ENCODE results near the gene GPM6B.
A peak's percentile ranks its signal among the peaks of the same experiment; 100 is the strongest.
"Not testable (repeated sequence)": the region's sequence is repeated elsewhere in the genome, so short reads cannot be mapped to it uniquely, and the experiment has no call there.

GPM6B gene

DNA sequence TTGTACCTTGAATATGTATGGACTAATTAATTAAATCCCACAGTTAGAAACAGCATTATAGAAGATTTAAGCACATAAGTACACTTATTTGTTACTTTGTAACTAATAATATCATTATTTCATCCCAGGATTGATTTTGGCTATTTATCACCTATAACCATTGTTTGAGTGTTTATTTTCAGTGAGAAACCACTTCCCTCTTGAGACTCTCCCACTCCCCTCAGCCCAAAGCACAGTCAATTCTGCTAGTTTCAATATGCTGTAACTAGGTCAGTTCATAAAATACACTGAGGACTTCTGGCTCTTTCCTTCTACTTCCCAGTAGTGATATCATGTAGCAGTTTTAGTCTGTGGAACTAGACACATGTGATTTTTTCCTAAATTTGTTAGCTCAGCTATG, 66.1 kb downstream of the GPM6B start:
- peaks cover 8% of the 10 kb centered on the region for H3K4me1 ChIP-seq
- in situ Hi-C loops (cut with MboI; ENCODE audit: low sequenced_read_pairs) = no loop called here
- peaks cover 46% of the 10 kb centered on the region for H3K36me3 ChIP-seq (replicated peaks)
- DNase-seq (ENCODE audit: low spot score in 2 of 2) = no peak
- no peak overlapping the region for H3K4me3 ChIP-seq
- no peaks in the 10 kb centered on the region for H3K9me3 ChIP-seq
- no peaks in the 10 kb centered on the region for H3K27me3 ChIP-seq (ENCODE audit: low read depth)

DNA sequence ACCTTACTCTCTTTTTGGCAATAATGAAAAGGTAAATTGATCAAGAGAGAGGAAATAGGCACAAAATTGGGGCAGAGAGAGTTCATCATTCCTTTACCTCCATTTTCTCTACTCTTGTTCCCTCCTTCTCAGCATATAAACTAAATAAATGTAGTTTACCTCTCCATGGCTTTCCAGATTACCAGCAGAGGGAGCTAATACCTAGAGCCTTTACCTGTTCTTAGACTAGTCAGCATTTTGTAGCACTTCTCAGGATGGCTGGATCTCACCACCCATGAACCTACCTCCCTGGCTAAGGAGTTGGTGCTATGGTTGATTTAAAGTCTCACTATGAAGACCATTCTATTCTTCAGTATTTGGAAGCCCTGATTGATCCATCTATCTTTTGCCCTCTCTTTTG, 66.7 kb downstream of the GPM6B start:
- peak; percentile 36 to 51 for DNase-seq (ENCODE audit: low spot score in 2 of 2)
- Histone ChIP-seq H3K4me3 (no peak overlapping the region), H3K9me3 (no peaks in the 10 kb centered on the region), H3K36me3 (replicated peaks) (peaks cover 51% of the 10 kb centered on the region), H3K4me1 (peaks cover 3% of the 10 kb centered on the region; the same call in 1 of the 2 replicates), H3K27me3 (ENCODE audit: low read depth) (no peaks in the 10 kb centered on the region)
- in situ Hi-C loops (cut with MboI; ENCODE audit: low sequenced_read_pairs) = no loop called here

DNA sequence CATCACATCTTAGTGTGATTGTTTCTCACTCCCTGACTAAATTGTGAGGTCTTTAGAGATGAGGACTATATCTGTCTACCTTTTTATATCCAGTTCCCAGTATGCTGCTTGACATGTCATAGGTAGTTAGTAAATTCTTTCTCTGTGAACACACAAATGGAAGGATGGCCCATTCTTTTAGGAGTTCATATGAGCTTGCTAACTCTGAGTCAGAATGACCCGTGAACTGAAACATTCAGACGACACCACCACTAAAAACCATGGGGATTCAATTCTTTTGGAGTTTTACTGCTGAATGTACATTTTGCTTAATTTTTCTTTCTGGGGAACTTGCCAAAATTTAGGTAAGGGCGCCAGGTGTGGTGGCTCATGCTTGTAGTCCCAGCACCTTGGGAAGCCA, 68.4 kb downstream of the GPM6B start:
- Histone ChIP-seq H3K4me1 (no peaks in the 10 kb centered on the region), H3K9me3 (no peaks in the 10 kb centered on the region), H3K4me3 (no peak overlapping the region), H3K27me3 (ENCODE audit: low read depth) (no peaks in the 10 kb centered on the region), H3K36me3 (replicated peaks) (peaks cover 49% of the 10 kb centered on the region)
- in situ Hi-C loops (cut with MboI; ENCODE audit: low sequenced_read_pairs) = loop anchor here (10.0 kb wide), 3 partner anchors 94 to 286 kb away; partner anchors contain the start of gene TCEANC
- DNase-seq (ENCODE audit: low spot score in 2 of 2) = no peak

DNA sequence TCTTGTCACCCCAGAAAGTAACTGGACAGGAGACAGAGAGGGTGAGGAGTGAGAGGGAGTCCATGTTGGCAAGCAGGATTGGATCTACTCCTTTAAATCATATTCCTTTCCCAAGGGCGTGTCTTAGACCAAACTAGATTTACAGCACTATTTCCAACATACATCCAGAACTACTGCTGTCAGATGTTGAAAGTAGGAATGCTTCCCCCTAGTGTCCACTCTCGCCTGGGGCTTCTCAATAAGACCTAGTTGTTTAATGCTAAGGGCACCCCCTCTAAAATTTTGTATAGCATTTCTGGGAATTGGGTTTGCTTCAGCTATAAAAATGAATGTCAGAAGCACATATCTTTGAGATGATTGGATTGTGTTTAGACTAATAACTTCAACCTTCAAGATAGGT, 69.1 kb downstream of the GPM6B start:
- Histone ChIP-seq H3K9me3 (no peaks in the 10 kb centered on the region), H3K4me1 (peaks cover 2% of the 10 kb centered on the region; the same call in 1 of the 2 replicates), H3K4me3 (no peak overlapping the region), H3K27me3 (ENCODE audit: low read depth) (no peaks in the 10 kb centered on the region), H3K36me3 (replicated peaks) (peaks cover 44% of the 10 kb centered on the region)
- DNase-seq (ENCODE audit: low spot score in 2 of 2) = peak; percentile 29 to 55
- in situ Hi-C loops (cut with MboI; ENCODE audit: low sequenced_read_pairs) = loop anchor here (10.0 kb wide), 3 partner anchors 93 to 287 kb away; partner anchors contain the start of gene TCEANC

DNA sequence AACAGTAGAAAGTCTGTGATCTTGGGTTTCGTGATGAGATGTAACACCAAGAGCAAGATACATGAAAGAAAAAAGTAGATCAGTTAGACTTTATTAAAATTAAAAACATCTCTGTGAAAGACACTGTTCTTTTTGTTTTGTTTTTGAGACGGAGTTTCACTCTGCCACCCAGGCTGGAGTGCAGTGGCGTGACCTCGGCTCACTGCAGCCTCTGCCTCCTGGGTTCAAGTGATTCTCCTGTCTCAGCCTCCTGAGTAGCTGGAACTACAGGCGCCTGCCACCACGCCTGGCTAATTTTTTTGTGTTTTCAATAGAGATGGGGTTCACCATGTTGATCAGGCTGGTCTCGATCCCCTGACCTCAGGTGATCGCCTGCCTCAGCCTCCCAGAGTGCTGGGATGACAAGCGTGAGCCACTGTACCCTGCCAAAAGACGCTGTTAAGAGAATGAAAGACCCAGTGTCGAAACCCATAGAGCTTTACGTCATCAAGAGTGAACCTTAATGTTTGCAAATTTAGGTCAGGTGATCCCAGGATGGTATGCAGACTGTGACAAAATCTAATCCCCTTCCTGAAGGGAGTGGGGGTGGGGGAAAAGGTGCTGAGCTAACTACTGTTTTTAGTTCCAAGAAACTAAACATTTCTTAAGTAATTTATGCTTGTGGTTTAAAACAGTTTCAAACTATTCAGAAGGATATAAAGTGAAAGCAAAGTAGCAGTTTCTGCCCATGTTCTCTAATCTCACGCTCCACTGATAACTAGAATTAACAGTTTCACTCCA, 74.3 kb downstream of the GPM6B start:
- Histone ChIP-seq H3K27me3 (ENCODE audit: low read depth) (no peaks in the 10 kb centered on the region), H3K9me3 (no peaks in the 10 kb centered on the region), H3K4me1 (peaks cover 11% of the 10 kb centered on the region; the same call in 1 of the 2 replicates), H3K36me3 (replicated peaks) (peaks cover 27% of the 10 kb centered on the region), H3K4me3 (no peak overlapping the region)
- no peak for DNase-seq (ENCODE audit: low spot score in 2 of 2)
- in situ Hi-C loops (cut with MboI; ENCODE audit: low sequenced_read_pairs) = loop anchor here (10.0 kb wide), 3 partner anchors 88 to 292 kb away; partner anchors contain the start of gene TCEANC

DNA sequence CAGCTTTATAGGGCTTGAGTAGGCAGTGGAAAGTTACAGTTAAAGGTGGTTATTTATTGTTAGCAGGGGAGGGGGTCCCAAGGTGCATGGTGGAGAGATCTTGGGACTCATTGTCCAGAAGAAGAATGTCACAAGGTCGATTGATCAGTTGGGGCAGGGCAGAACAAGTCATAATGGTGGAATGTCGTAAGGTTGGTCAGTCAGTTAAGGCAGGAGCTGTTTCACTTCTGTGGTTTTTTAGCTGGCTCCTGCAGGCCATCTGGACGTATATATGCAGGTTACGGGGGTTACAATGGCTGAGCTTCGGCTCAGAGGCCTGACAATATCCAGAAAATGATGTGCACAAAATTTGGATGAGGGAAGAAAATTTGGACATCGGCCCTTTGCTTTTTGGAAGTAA, 75.2 kb downstream of the GPM6B start:
- in situ Hi-C loops (cut with MboI; ENCODE audit: low sequenced_read_pairs) = loop anchor here (10.0 kb wide), 3 partner anchors 87 to 293 kb away; partner anchors contain the start of gene TCEANC
- no peak overlapping the region for H3K4me3 ChIP-seq
- no peak for DNase-seq (ENCODE audit: low spot score in 2 of 2)

DNA sequence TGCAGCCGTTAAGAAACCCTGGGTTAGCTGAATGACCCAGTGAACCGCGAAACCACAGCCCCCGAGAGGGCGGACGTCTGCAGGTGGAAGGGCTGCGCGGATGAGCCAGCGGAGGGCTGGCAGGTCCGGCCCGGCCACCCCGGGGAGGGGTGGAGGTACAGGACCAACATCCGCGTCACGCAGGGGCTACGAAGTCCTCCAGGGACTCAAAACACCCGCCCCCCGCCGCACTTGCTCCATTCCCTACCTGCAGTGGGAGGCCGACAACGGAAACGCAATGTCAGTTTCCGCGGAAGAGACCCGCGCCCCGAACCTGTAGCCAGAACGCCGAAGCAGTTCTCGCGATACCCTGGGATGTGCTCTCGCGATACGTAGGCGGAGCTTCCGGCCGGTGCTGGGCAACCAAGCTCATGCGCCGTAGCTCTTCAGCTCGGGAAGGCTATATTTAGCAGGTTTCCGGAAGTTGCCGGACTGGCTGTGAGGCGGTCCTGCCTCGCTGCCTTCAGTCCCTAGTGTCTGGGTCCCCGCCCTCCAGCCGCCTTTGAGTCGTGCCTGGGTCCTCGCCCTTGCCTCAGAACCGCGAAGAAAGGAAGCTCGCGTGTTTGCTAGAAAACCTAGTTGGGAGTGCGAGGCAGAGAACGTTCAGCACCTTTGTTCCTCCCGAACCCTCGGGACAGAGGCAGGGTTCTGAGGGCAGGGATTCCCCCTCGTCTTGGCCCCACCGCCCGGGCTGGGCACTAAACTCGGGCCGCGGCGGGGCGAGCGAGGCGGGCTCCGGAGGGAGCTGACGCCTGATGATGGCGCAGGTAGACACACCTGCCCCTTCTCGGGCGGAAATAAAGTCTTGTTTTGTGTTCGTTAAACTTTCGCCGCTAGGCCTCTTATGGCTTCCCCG, 82.4 kb downstream of the GPM6B start, which contains the start of the genes OFD1 and TRAPPC2:
Gene OFD1, plus strand, starts transcription at position 471 of the 895 bp plus-strand sequence. Its CDS starts 324 bp downstream, at position 795.
Gene TRAPPC2, minus strand, starts transcription at position 343 of the 895 bp plus-strand sequence. CDS start 14,657 bp downstream, outside the sequence.
- H3K27me3 ChIP-seq (ENCODE audit: low read depth) = no peaks in the 10 kb centered on the region
- peaks cover 29% of the 10 kb centered on the region for H3K36me3 ChIP-seq (replicated peaks)
- peak; percentile 97 for DNase-seq (ENCODE audit: low spot score in 2 of 2)
- H3K4me3 ChIP-seq = peak within 1 kb of the TSS; percentile 94
- peaks cover 10% of the 10 kb centered on the region for H3K4me1 ChIP-seq
- in situ Hi-C loops (cut with MboI; ENCODE audit: low sequenced_read_pairs) = no loop called here
- H3K9me3 ChIP-seq = no peaks in the 10 kb centered on the region

More for the DNA sequence above, 75.2 kb downstream of the GPM6B start:
- Histone ChIP-seq H3K9me3 (no peaks in the 10 kb centered on the region), H3K27me3 (ENCODE audit: low read depth) (no peaks in the 10 kb centered on the region), H3K36me3 (replicated peaks) (peaks cover 22% of the 10 kb centered on the region), H3K4me1 (peaks cover 11% of the 10 kb centered on the region; the same call in 1 of the 2 replicates)

DNA sequence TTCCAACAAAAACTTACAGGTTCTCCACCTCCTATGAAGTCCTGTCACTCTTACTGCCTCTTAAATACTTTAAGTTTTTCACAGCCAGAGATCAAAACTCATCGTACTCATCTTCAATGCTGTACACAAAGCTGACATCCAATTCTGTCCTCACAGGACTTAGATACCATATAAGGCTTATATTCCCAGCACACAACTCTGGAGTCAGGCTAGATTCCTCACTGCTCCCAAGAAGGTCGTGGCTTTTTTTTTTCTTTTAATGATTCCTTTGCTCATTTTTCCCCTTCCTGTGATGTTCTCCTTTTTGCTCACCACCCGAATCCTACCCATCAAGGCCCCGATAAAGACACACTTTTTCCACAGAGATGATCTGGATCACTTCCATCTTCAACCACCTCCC, 83.4 kb downstream of the GPM6B start:
- H3K9me3 ChIP-seq = no peaks in the 10 kb centered on the region
- peaks cover 36% of the 10 kb centered on the region for H3K36me3 ChIP-seq (replicated peaks)
- no peak for DNase-seq (ENCODE audit: low spot score in 2 of 2)
- H3K4me1 ChIP-seq = peaks cover 10% of the 10 kb centered on the region
- H3K4me3 ChIP-seq = peak overlapping the region; percentile 94
- H3K27me3 ChIP-seq (ENCODE audit: low read depth) = no peaks in the 10 kb centered on the region
- in situ Hi-C loops (cut with MboI; ENCODE audit: low sequenced_read_pairs) = no loop called here

DNA sequence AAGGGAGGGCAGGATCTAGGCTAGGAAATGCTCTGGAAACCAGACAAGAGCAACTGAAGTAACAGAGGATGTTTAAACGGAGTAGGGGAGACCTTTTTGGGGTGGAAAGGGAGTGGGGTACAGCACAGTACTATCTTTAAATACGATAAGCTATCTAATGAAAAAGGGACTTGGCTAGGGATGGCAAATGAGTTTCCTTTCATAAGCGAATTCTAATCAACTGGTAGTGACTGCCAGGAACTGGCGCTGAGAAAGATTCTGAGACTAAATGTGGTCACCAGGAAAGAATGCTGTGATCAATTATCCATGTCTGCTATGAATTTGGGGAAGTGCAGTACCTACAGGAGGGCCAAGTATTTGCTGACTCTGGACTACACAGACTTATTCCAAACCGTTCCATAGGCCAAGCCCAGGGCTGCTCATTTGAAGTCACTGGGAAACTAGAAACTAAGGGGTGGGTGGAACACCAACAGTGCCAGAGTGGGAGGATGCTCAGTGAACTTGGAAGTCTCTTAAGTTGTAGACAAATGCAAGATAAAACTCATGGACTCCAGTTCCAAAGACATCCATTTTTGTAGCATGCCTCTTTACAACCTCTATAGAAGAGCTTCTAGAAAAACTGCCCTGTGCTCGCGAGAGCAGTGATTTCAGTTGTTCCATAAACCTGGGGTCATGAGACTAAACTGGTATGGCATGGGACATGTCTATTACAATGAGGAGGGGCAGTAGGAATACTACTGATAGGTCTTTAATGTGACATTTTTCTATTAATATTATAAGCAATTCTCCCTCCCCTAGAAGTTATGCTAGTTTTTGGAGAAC, 84.4 kb downstream of the GPM6B start:
- H3K9me3 ChIP-seq = no peaks in the 10 kb centered on the region
- peaks cover 36% of the 10 kb centered on the region for H3K36me3 ChIP-seq (replicated peaks)
- no peak for DNase-seq (ENCODE audit: low spot score in 2 of 2)
- no peaks in the 10 kb centered on the region for H3K27me3 ChIP-seq (ENCODE audit: low read depth)
- no peak overlapping the region for H3K4me3 ChIP-seq
- in situ Hi-C loops (cut with MboI; ENCODE audit: low sequenced_read_pairs) = no loop called here
- H3K4me1 ChIP-seq = peaks cover 12% of the 10 kb centered on the region

DNA sequence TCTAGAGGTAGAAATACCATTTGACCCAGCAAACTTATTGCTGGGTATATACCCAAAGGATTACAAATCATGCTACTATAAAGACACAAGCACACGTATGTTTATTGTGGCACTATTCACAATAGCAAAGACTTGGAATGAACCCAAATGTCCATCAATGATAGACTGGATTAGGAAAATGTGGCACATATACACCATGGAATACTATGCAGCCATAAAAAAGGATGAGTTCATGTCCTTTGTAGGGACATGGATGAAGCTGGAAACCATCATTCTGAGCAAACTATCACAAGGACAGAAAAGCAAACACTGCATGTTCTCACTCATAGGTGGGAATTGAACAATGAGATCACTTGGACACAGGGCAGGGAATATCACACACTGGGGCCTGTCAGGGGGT, 86.4 kb downstream of the GPM6B start:
- H3K4me1 ChIP-seq; H3K9me3 ChIP-seq; H3K27me3 ChIP-seq (ENCODE audit: low read depth); H3K4me3 ChIP-seq; in situ Hi-C loops (cut with MboI; ENCODE audit: low sequenced_read_pairs); DNase-seq (ENCODE audit: low spot score in 2 of 2): not testable (repeated sequence)
- H3K36me3 ChIP-seq (replicated peaks) = peaks cover 34% of the 10 kb centered on the region

DNA sequence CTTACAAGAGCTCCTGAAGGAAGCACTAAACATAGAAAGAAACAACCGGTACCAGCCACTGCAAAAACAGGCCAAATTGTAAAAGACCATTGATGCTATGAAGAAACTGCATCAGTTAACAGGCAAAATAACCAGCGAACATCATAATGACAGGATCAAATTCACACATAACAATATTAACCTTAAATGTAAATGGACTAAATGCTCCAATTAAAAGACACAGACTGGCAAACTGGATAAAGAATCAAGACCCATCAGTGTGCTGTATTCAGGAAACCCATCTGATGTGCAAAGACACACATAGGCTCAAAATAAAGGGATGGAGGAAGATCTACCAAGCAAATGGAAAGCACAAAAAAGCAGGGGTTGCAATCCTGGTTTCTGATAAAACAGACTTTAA, 90.3 kb downstream of the GPM6B start:
- H3K4me1 ChIP-seq; H3K27me3 ChIP-seq (ENCODE audit: low read depth); H3K9me3 ChIP-seq; in situ Hi-C loops (cut with MboI; ENCODE audit: low sequenced_read_pairs); H3K4me3 ChIP-seq; DNase-seq (ENCODE audit: low spot score in 2 of 2): not testable (repeated sequence)
- peaks cover 26% of the 10 kb centered on the region for H3K36me3 ChIP-seq (replicated peaks)

DNA sequence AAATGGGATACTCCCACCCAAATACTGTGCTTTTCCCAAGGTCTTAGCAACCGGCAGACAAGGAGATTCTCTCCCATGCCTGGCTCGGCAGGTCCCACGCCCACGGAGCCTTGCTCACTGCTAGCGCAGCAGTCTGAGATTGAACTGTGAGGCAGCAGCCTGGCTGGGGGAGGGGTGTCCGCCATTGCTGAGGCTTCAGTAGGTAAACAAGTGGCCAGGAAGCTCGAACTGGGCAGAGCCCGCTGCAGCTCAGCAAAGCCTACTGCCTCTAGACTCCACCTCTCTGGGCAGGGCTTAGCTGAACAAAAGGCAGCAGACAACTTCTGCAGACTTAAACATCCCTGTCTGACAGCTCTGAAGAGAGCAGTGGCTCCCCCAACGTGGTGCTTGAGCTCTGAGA, 92.0 kb downstream of the GPM6B start:
- H3K27me3 ChIP-seq (ENCODE audit: low read depth); H3K4me1 ChIP-seq; H3K9me3 ChIP-seq; DNase-seq (ENCODE audit: low spot score in 2 of 2); H3K4me3 ChIP-seq; in situ Hi-C loops (cut with MboI; ENCODE audit: low sequenced_read_pairs): not testable (repeated sequence)
- peaks cover 28% of the 10 kb centered on the region for H3K36me3 ChIP-seq (replicated peaks)
